Epithelial cell of prostate (primary cell): ENCODE results near the gene B3GAT3.
"Not testable (repeated sequence)": the region's sequence is repeated elsewhere in the genome, so short reads cannot be mapped to it uniquely, and the experiment has no call there.

ENCODE experiments used
- DNase-seq: peaks from one replicate; pipeline ENCODE4 v3.0.0-alpha.2; 2011; ENCODE audit warnings: low read depth, low spot score
- H3K27ac ChIP-seq: fragments of 450-650 bp; 2 replicates; pipeline ENCODE4 v1.5.1; 2017; ENCODE audit warnings: mild to moderate bottlenecking

Gene B3GAT3

GRCh38 chr11:62621567-62622470, at the start of gene B3GAT3:
TSS of gene B3GAT3 (minus strand) at chr11:62621986. CDS start at chr11:62621947, 39 bp downstream.
- peak; percentile 97 for DNase-seq
- peak within 1 kb of the TSS; percentile 88 for H3K27ac ChIP-seq

DNA sequence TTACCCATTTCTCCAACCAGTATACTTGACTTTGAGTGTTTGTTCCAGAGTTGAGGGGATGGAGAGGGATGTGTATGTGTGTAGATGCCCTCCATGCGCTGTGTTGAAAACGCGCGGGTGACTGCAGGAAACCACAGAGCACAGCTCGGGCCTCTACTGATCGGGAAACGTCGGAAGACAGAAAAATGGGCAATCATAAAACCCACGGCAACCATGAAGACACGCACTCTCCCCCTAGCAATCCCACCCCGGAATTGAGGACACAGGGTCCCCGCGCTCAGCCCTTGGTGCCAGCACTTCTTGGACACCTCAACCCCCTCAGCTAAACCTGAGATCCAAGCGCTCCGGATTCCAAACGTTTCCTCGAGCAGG, 49.4 kb upstream of the B3GAT3 start:
- no peak for DNase-seq
- H3K27ac ChIP-seq: peak overlapping the region; percentile 83

DNA sequence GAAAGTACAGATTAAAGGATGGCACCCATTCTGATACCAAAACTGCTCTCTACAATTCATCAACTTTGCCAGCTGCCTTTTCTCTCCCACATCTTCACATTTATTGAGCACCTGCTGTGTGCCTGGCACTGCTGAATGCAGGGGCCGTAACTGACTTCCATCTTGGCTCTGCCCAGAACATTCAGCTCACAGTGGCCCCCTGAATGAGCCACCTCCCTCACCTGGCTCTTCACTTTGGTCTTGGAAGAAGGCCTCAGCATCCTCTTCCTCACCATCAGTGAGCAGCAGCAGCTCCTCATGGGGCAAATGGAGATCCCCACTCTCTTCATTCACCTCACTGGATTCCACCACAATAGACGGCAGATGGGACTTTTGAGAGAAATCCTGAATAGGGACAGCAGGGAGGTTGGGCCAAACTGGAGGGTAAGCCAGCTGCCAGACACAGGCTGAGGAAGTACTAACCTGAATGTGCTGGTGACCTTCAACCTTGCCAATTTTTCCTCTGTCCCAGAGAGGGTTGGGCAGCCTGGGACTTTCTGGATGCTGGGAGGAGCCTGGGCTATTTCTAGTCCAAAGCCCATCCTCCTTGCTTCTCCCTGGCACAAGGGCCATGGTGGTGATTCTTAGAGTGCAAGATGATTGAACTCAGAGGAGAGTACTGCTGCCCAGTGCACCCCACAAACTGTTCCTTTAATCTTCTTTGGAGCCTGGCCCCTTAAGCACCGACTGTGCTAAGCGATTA, 47.8 kb upstream of the B3GAT3 start:
- DNase-seq: no peak
- peak overlapping the region; percentile 33 for H3K27ac ChIP-seq

DNA sequence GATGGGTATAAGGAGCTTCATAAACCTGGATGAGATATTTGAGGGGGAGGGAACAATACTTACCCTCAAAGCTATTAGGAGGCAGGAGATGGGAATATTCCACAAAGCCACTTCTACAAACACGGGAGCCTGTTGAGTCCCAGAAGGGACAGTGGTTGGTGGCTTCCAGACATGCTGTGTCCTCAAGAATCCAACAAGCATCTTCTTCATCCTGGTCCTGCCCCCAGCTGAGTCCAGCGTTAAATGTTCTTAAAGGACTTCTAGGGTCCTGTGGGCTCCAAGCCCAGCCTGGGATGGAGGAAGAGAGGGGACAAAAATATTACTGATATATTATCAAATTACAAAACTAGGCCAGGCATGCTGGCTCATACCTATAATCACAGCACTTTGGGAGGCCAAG, 45.7 kb upstream of the B3GAT3 start:
- peak overlapping the region; percentile 81 for H3K27ac ChIP-seq
- DNase-seq: no peak

GRCh38 chr11:62666259-62666926, 44.6 kb upstream of the B3GAT3 start:
- DNase-seq: no peak
- peak overlapping the region; percentile 81 for H3K27ac ChIP-seq

GRCh38 chr11:62665599-62666258, 43.9 kb upstream of the B3GAT3 start:
- peak overlapping the region; percentile 81 for H3K27ac ChIP-seq
- no peak for DNase-seq

DNA sequence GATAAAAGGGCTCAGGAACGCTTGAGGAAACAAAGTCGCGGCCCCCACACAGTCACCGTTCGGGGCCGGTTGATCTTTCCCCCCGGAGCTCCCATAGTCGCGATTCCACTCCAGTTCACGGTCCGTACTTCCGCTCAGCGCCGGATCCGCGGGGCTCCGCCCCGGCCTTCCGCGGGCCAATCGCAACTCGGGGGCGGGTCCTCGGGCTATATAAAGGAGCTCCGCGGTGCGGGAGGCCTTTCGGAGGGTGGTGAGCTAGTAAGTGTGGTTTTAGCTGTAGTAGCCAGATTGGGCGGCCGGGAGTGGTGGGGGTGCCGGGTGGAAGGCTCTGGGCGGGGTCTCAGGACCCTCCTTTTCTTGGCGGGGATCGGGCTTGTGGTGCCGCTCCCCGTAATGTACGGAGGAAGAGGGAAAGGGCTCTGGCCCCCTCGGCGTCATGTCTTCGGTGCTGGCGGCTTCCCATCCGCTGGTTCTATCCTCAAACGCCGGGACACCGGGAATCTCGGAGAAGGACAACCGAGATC, 43.4 kb upstream of the B3GAT3 start, which contains the start of the genes C11orf98 and CSKMT:
C11orf98 (minus strand) TSS at position 136 of the 524 bp plus-strand sequence; CDS start at position 95, 41 bp downstream.
CSKMT (plus strand) TSS at position 238 of the 524 bp plus-strand sequence. CDS start 568 bp downstream, outside the sequence.
- DNase-seq: peak; percentile 62
- H3K27ac ChIP-seq: peak within 1 kb of the TSS; percentile 81

DNA sequence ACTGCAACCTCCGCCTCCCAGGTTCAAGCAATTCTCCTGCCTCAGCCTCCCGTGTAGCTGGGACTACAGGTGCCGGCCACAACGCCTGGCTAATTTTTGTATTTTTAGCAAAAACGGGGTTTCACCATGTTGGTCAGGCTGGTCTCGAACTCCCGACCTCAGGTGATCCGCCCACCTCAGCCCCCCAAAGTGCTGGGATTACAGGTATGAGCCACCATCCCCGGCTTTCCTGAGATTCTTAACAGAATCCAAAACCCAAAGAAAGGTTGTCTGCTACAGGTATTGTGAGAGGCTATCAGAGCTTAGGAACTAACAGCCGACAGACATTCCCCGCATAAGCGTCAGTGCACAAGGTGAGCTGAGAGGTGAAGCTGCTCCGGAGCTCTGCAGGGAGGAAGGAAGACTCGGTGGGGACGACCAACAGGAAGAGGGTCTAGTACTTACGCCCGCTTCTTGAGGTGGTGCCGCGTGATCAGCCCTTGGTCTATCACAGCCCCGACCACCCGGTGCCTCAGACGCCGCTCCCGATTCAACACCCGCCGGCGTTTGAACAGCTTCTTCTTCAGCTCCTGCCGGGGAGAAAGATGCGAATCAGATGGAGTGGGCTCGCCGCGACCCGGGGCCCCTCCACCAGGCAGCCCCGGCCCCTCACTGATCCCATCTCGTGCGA, 42.8 kb upstream of the B3GAT3 start:
- H3K27ac ChIP-seq: peak overlapping the region; percentile 81
- no peak for DNase-seq

DNA sequence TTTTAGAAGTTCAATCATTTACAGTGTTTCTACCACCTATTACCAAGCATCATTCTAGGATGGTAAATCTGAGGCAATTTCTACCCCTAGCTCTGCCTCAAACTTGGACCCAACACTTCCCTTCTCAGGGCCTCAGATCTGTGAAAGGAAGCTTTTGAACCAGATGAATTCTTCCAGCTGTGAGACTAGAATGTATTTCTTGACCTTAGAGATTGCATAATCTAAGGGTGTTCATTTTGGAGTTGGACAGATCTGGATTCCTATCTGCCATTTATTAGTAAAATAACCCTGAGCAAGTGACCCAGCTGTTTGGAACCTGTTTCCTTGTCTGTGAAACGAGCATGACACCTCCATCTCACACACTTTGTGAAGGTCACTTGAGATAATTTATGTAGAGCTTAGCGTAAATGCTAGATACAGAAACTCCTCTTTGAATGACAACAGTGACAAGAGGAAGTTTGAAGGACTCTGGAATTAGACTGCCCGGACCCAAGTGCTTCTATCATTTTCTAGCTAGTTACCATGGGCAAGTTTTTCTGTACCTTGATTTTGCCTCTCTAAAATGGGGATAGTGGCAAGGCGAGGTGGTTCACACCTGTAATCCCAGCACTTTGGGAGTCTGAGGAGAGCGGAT, 35.1 kb upstream of the B3GAT3 start:
- H3K27ac ChIP-seq: no peak overlapping the region
- no peak for DNase-seq

GRCh38 chr11:62654297-62654696, 32.5 kb upstream of the B3GAT3 start:
- no peak for DNase-seq
- no peak overlapping the region for H3K27ac ChIP-seq

DNA sequence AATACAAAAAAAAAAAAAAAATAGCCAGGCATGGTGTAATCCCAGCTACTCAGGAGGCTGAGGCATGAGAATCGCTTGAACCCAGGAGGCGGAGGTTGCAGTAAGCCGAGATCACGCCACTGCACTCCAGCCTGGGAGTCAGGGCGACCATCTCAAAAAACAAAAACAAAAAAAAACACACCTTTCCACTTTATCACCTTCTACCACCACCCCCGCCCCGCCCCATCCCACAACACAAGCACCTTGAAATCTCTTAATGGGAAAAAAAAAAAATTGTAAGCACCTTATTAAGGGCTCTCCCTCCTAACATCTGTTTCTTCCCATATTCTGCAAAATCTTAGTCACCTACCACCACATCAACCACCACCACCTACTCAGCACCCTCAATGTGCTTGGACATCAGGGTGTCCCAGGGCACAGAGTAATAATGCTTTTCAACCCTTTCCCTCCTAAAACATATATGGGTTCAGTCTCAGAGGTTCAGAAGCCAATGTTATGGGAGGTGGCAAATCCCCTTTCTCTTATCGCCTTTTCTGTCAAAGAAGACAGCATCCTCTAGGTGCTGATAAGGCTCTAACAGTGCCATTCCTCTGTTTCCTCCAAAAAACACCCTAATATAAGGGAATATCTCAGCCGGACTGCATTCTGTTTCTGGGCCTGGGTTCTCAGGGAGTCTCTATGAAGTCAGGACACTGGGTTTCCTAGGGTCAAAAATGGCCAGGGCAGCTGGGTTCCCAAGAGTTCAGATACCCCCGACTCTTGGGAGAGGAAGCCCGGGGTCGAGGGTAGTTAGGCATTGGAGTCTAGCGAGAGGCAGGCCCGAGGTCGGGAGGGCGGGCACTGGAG, 30.6 kb upstream of the B3GAT3 start:
- DNase-seq: no peak
- peak overlapping the region; percentile 72 for H3K27ac ChIP-seq

- not testable (repeated sequence) for H3K27ac ChIP-seq, DNase-seq
These were observed 28.5 kb upstream of the B3GAT3 start for GRCh38 chr11:62650283-62650682.

DNA sequence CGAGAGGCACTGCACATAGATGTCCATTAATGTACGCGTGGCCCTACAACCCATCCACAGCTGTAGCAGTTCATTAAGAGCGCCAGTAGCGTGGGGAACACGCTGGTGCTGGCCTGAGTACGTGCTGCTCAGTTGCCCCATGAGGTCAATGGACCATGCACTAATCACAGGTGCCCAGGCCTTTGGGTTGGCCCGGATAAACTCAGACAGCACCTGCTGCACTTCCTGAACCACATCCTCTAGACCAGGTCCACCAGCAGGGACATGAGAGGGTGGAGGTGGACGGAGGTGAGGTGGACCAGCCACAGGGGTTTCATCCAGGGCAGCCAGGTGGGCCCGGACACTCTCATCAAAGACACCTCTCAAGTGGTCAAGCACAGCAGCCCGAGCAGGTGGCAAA, 27.7 kb upstream of the B3GAT3 start:
- H3K27ac ChIP-seq: no peak overlapping the region
- no peak for DNase-seq

- no peak for DNase-seq
- no peak overlapping the region for H3K27ac ChIP-seq
These were observed 27.2 kb upstream of the B3GAT3 start for GRCh38 chr11:62648967-62649364.

DNA sequence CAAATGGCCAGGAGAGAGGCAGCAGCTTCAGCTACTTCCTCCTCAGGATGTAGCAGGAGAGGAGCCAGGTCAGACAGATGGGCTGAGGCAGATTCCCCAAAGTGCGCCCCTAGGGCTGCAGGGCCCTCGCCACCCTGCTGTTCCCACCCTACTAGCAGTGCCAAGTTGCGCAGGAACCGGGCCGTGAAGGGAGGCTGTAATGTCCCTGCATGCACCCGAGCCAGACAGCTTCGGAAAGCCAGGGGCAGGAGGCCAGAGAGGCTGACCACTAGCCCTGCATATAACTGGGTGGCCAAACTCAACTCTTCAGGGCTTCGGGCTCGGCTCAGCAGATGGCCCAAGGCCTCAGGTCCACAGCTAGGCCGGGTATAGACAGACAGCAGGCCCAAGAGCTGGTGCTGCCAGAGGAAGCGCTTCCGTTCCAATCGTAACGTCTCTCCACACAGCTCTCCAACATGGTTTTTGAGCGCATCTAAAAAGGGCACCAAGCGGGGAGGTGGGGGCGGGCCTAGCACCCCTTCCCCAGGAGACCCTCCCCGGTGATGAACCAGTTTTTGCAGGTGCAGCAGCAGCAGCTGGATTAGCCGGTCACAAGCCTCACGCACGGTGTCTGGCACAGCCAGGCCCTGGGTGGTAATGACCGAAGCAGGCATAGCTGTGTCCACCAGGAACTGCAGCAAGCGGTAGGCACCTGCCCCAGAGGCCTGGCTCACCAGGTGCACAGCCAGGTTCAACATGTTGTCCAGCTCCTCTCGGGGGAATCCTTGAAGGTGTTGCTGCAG, 26.6 kb upstream of the B3GAT3 start:
- no peak overlapping the region for H3K27ac ChIP-seq

GRCh38 chr11:62647609-62648005, 25.8 kb upstream of the B3GAT3 start:
- no peak for DNase-seq
- H3K27ac ChIP-seq: no peak overlapping the region

More for the DNA sequence above, 26.6 kb upstream of the B3GAT3 start:
- DNase-seq: no peak
